Stimulated activated naive CD4-positive, alpha-beta T cell treated with Interleukin-2 at 50 U/mL for 16 hours (primary cell): Measurements from ENCODE around the gene NPFF.

Source experiments
- DNase-seq: peaks from one replicate; lab custom pipeline; 2025; lab: John Stamatoyannopoulos, UW

NPFF gene

DNA sequence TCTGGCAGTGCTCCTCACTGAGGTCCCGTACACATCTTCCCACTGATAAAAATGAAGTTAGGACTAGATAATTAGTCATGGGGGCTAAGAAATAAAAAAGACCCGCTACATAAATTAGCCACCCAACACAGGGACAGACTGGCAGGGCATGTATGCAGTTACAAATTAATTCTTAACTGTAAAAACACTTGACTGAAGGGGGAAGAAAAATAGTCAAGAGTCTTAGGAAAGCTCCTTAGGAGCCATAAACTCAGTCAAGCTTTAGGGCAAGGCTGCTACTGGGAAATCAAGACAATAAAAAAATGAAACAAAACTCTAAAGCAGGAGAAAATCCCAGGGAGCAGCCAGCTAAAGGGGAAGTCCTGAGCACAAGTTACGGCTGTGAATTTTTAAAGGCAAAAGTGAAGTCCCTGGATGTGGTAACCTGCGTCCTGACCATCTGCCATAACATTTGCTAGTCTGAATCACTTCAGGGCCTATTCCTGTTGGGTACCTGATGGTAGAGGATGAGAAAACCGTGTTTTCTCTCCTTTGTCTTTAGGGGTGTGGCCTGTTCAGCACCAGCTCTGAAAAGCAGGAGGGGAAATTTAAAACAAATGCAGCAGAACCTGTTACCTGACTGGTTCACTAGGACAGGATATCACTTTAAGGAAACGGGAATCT lies 7.5 kb upstream of the NPFF start:
- no peak for DNase-seq

- DNase-seq, result no peak
These were observed 6.6 kb upstream of the NPFF start for GRCh38 chr12:53513712-53514410.

DNA sequence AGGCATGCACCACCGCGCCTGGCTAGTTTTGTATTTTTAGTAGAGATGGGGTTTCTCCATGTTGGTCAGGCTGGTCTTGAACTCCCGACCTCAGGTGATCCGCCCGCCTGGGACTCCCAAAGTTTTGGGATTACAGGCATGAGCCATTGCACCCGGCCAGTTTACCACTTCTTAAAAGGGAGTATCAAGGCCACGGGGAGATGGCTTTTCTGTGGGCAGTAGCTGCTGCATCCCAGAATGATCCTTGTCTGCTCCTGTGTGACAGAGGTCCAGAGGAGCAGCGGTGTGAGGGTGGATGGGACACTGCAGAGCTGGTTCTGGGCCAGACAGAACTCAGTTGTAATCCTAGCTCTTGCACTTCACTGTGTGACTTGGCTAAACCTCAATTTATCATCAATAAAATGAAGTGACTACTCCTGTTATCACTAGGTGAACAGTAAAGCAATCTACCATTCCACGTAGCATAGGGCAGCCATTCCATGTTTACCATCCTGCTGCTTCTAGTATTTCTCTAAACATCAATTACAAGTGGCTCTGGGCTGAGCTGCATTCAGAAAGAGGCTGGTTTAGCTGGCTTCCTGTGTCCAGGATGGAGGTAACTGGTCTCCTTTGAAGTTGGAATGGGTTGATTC lies 3.0 kb upstream of the NPFF start:
- DNase-seq, result no peak

DNA sequence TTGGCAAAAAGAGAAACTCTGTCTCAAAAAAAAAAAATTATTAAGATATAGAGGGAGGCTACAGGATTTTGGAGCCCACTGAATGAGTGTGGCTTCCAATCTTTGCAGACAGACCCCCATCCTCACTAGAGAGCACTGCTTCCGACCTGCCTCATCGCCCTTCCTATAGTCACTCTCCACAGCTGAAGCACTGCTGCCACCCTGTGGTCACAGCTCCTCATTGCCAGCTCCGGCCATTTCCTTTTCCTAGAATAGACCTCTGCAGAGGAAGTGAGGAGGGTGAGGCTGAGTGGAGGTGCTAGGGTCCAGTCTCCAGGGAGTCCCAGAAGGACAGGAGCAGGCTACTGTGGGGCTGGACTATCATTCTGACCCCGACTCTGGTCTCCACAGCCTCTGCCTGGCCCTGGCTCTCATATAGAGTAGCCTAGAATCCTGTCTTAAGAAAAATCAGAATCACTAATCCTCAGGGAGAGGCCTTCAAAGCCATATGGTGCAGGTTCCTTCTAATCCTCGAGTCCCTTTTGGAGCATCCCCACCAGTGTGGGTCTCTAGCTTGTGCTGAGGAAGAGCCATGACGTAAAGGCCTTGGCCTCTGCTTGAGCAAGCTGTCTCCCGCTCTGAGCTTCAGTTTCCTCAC lies 1.4 kb upstream of the NPFF start:
- DNase-seq, result peak; percentile 72

DNA sequence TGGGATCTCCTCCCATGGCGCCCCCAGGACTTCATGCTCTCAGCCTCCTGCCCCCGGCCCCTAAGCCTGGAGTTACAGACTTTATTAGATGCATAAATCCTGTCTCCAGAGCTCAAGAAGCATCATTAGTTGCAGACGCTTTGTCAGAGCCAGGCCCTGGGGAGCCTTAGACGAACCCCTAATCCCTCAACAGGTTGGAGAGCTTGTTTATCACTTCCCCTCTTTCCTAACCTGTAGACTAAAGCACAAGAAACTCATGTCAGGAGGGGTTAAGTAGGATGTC lies 260 bp upstream of the NPFF start:
- DNase-seq, result no peak

DNA sequence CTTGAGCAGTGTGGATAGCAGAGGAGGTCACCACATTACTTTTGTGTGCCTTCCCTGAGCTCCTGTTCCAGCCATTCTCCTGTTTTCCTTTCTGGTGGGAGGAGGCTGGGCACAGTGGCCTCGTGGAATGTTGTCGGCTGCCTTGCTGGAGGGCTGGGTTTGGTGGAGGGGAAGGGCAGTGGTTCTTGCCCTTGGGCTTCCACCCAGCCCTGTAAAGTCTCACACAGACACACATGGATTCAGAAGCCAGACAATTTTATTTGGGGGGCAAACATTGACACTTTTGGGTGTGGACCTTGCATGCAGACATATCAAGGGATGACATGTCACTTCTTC lies 866 bp downstream of the NPFF start:
- no peak for DNase-seq

DNA sequence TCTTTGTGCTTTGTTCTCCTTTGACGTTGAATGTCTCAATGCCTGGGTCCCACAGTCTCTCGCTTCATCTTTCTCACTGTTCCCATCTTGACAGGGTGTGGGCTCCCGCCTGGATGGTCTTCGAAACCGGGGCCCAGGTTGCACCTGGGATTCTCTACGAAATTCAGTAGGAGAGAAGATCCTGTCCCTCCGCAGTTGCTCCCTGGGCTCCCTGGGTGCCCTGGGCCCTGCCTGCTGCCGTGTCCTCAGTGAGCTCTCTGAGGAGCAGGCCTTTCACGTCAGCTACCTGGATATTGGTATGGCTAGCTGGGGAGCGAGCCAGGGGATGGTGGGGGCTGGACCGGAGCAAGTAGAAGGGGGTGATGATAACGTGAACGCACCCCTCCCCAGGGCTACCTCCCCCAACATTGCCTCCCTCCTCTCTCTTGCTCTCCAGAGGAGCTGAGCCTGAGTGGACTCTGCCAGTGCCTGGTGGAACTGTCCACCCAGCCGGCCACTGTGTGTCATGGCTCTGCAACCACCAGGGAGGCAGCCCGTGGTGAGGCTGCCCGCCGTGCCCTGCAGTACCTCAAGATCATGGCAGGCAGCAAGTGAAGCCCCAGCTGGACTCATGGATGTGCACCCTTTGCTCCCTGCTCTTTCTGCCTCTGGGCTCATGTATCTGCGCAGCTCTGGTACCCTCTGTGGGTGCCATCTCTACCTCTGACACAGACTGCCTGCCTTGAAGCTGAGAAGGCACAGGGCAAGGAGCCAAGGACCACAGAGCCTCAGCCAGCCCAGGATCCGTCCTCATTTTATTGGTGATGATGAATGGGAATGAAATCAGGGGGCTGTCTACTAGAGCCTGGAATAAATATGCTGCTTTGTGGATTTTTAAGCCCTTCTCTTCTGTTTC lies 1.5 kb downstream of the NPFF start:
- DNase-seq, result no peak

DNA sequence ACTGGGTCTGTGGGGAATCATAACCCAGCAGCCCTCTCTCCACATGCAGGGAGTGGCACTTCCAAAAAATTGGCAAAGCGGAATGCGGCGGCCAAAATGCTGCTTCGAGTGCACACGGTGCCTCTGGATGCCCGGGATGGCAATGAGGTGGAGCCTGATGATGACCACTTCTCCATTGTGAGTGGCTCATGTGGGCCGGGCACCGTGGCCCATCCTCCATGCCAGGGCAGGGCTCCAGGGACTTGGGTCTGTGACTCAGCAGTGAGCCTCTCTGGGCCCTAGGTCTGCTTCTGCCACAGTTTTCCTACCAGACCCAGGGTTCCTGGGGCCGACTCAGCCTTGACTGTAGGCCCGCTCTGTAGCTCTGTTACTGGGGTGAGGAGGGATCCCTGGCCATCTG lies 2.2 kb downstream of the NPFF start:
- no peak for DNase-seq

DNA sequence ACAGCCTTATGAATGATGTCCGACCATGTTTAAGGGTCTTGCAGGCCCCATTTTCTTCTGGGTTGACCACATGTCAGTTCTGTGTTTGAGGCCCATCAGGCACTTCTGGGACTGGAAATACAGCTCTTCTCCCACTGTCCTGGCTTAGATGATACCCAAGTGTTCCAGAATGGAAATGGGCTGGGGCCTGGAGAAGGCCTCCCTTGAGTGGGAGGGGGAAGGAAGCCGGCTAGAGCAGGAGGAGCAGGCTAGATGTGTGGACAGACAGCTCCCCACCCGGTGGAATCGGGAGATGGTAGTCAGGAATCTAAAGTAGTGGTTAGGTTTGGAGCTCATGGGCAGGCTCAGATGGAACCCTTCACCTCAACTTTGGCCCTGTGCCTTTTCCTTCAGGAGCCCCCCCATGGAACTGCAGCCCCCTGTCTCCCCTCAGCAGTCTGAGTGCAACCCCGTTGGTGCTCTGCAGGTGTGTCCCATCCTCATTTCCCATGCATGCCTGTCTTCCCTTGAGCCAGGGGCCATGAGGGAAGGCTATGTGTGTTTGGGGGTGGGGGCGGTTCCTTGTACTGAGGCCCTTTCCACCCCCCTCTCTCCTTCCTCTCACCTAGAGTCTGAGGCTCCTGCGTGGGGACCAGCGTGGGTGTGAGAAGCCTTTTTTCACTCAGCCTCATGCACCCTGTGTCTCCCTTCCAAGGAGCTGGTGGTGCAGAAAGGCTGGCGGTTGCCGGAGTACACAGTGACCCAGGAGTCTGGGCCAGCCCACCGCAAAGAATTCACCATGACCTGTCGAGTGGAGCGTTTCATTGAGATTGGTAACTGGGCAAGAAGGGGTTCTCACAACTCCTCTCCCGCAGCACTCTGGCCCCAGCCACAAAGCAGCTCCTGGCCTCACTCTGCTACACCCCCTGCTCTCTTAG lies 3.0 kb downstream of the NPFF start:
- DNase-seq, result no peak

DNA sequence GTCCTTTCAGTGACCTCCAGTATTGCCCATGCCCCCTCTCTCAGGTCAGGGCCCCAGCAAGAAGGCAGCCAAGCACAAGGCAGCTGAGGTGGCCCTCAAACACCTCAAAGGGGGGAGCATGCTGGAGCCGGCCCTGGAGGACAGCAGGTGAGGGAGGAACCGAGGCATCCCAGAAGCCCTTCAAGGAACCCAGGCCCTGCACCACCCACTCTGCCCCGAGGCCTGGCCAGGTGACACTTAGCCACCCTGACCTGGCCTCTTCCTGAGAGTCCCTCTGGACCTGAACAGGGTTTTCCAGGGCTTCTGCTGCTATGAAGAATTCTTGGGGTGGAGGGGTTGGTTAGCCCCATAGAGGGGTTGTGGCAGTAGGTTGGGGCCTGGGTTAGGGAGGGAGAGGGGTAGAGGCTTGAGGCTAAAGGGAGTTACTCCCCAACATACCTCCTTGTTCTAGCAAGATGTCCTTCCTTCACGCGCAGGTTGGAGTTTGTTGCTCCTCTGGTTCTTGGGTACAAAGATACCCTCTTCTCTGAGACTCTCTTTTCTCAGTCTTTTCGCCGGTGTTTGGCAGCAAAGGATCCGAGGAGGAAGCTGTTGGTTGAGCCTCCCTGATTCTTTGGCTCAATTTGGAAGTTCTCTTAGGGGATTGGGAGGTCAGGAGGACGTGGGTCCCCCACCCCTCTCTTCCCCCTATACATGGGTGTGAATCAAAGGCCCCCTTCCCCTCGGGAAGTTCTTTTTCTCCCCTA lies 4.1 kb downstream of the NPFF start:
- no peak for DNase-seq

GRCh38 chr12:53502331-53502730 lies 5.0 kb downstream of the NPFF start:
- DNase-seq, result no peak

DNA sequence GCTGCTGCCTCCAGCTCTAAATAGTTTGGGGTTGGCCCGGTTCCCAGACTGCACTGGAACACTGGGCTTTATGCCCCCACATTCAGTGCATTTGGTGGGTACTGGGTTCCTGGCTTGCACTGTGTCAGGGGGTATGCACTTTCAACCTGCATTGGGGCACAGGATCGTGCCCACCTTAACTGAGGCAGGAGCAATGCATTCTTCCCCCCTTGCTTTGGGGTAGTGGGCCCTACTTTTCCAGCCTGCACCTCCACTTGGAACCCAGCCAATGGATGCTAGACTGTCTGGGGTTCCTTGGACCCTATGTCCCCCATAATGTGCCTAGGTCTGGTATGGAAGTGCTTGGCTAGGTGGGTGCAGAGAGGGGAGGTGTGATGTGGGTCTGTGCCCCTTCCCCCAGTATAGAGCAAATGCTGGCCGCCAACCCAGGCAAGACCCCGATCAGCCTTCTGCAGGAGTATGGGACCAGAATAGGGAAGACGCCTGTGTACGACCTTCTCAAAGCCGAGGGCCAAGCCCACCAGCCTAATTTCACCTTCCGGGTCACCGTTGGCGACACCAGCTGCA lies 5.6 kb downstream of the NPFF start:
- DNase-seq, result no peak

DNA sequence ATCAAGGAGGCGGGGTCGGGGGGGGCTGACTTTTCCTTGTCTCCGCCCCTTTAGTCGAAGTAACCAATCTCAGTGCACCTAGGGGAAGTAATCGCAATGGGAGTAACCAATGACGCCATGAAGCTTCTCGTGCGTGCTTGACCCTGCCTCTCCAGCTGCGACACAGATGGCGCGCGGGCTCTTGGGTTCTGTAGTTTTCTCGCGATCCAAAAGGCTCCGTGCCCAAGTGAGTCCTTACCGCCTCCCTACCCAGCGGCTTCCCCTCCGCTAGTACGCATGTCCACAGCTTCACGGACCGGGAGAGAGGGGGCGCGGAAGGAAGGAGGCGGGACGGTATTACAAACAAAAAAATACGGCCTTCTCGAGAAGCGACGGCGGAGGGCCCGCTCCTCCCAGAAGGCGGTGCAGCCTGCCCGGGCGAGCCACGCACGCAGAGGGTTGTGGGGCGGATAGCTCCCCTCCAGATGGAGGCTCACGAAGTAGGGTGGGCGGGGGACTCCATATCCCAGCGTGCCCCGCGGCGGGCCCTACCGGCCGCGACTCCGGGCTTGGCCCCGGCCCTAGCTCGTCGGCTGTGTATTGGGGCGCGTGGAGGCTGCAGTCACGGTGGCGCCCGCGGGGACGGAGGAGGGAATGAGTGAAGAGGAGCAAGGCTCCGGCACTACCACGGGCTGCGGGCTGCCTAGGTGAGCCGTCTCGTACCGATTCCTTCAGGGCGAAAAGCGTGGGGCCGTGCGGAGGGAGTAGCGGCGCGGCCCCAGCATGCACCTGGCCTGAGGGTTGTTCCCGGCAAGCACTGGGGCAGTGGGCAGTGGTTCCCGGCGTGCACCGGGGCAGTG lies 6.3 kb downstream of the NPFF start, which contains the start of gene TARBP2:
Gene TARBP2, plus strand, starts transcription at position 508 of the 839 bp plus-strand sequence. Its CDS starts 126 bp downstream, at position 634.
- peak; percentile 98 for DNase-seq

DNA sequence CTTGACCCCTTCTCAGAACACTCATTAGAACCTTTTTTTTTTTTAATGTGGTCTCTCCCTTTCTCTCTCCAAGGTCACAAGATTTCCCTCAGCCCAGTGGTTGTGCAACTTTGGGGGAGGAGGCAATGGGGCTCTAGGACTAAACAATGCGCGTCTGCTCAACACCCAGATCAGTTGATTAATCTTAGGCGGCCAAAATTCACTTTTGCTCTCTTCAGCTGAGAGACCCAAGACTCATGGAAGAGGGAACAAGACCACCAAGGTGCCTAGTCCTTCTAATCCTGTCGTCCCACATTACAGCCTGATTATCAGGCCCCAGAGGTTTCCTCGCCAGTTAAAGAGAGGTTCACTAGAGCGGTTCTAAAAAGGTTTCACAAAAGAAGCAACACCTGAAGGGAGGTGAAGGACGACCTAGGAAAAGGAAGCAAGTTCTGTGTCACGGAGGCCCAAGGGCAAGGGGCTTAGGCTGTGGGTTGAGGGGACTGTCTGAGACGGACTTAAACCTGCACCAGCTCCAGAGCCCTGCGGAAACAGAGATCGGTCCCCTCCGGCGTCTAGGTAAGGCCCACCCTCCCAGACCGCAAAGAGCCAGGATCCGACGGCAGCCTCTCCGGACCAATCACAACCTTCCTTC lies 7.0 kb downstream of the NPFF start:
- DNase-seq, result no peak

DNA sequence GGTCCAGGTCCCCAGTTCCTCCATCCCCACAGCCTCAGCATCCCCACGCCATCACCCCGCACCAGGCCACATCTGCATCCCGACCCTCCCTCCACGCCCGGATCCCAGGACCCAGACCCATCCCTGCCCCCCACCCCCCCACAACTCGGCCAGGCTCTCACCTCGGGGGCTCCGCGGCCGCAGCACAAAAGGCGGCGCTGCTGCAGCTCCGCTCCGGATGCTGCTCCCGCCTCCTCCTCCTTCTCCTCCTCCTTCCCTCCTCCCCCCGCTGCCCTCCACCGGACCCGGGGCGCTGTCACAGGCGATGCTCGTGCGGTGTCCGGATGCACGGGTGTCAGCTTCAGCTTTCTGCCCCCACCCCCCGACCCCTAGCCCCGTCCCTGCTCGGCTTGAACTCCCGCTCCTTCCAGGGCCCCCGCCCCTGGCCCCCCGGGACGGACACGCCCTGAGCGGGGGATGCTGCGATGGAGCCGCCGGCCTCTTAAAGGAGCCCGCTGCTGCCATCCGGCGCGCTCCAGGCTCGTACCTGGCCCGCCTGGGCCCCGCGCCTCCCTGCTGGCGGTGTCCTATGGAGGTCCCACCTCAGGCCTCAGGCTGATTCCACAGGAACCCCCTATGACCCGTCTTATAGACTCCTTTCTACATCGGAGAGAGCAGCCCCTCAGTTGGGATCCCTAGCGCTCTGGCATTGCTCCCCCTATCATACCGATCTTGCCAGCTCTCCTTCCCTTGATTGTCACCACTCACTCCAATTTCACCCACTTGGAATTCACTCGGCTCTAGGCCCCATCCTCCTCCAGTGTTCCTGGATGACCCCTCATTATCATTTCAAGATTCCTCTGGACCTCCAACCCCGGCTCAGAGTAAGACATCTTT lies 7.8 kb downstream of the NPFF start, which contains the start of gene MAP3K12:
Gene MAP3K12, minus strand, starts transcription at position 193 of the 876 bp plus-strand sequence. CDS start 12,067 bp downstream, outside the sequence.
- DNase-seq, result peak; percentile 73

GRCh38 chr12:53498235-53498630 lies 9.1 kb downstream of the NPFF start:
- DNase-seq, result no peak

- DNase-seq, result no peak
These were observed 9.8 kb downstream of the NPFF start for GRCh38 chr12:53497461-53497860.

- no peak for DNase-seq
These were observed 10.6 kb downstream of the NPFF start for GRCh38 chr12:53496752-53497032.
